A549 treated with GW870086 at 1 μM for 4 hours (cell line): ENCODE results near the gene LRWD1. TPM values are rescaled to one million over a fixed set of nuclear protein-coding genes. Genes with fewer than 3 reads are reported as not detected.

ENCODE experiments used
- total RNA-seq: library from RNA; stranded (reverse); fragments of 200-300 nt; extraction: Qiagen RNA extraction; gene quantifications from 5 replicates; pipeline ENCODE4 v1.2.3, GENCODE V29; 2022; ENCODE audit warnings: low read depth

Gene LRWD1
- total RNA-seq, result 25.5 to 31.2 TPM (median 29.0 TPM) in 5 replicates

GRCh38 chr7:102464577-102465280, at the start of gene LRWD1, which contains the start of gene ALKBH4:
LRWD1 (plus strand) TSS chr7:102464984; CDS start chr7:102465081, 97 bp downstream.
ALKBH4 (minus strand) TSS chr7:102464863; CDS start chr7:102464836, 27 bp downstream.

GRCh38 chr7:102433219-102434038, 31.4 kb upstream of the LRWD1 start, which contains the start of gene ORAI2:
ORAI2 (plus strand) TSS chr7:102433575; CDS start chr7:102438957, 5,382 bp downstream.

GRCh38 chr7:102478314-102479208, 13.8 kb downstream of the LRWD1 start, which contains the start of gene POLR2J:
POLR2J (minus strand) TSS chr7:102478922; CDS start chr7:102478860, 62 bp downstream.

GRCh38 chr7:102517550-102518147, 52.9 kb downstream of the LRWD1 start, which contains the start of gene RASA4B:
RASA4B (minus strand) TSS chr7:102517777; CDS start chr7:102517710, 67 bp downstream.

Other genes with a start within 250 kb of the LRWD1 start
- gene SH2B2, start 178.1 kb upstream of the LRWD1 start, total RNA-seq, result 2.1 to 3.8 TPM (median 3.6 TPM) in 5 replicates
- gene SPDYE6, start 108.5 kb upstream of the LRWD1 start, total RNA-seq, result not detected in 5 replicates
- gene PRKRIP1, start 68.6 kb upstream of the LRWD1 start, total RNA-seq, result 21.2 to 24.5 TPM (median 23.0 TPM) in 5 replicates
- 29.7 to 36.7 TPM (median 32.1 TPM) in 5 replicates for gene ORAI2, start 31.4 kb upstream of the LRWD1 start, total RNA-seq
- gene ALKBH4, start 121 bp upstream of the LRWD1 start, total RNA-seq, result 9.1 to 14.4 TPM (median 11.4 TPM) in 5 replicates
- gene POLR2J, start 13.9 kb downstream of the LRWD1 start, total RNA-seq, result 103 to 112 TPM (median 105 TPM) in 5 replicates
- gene RASA4B, start 52.8 kb downstream of the LRWD1 start, total RNA-seq, result 1.1 to 2.4 TPM (median 2.1 TPM) in 5 replicates
- gene UPK3BL2, start 78.7 kb downstream of the LRWD1 start, total RNA-seq, result 1.3 to 3.3 TPM (median 2.3 TPM) in 5 replicates
- gene SPDYE2, start 86.2 kb downstream of the LRWD1 start, total RNA-seq, result not detected in 5 replicates
- gene POLR2J3, start 107.6 kb downstream of the LRWD1 start, total RNA-seq, result 14.5 to 41.0 TPM (median 36.3 TPM) in 5 replicates
- 1.5 to 2.5 TPM (median 1.7 TPM) in 5 replicates for gene RASA4, start 151.8 kb downstream of the LRWD1 start, total RNA-seq
- gene UPK3BL1, start 177.8 kb downstream of the LRWD1 start, total RNA-seq, result 8.5 to 20.2 TPM (median 12.7 TPM) in 5 replicates
- gene SPDYE2B, start 185.3 kb downstream of the LRWD1 start, total RNA-seq, result not detected in 5 replicates
- 0.07 to 0.95 TPM (median 0.30 TPM) in 5 replicates for gene POLR2J2, start 206.7 kb downstream of the LRWD1 start, total RNA-seq